Measurements from ENCODE around the gene HOXD12. TPM values are rescaled to one million over a fixed set of nuclear protein-coding genes. Genes with fewer than 3 reads are reported as not detected.

The HOXD12 gene
- polyA plus RNA-seq, 3 donors = not detected

- no peak overlapping the region for H3K27ac ChIP-seq (ENCODE audit: low read depth, low read length)
- WGBS, 3 donors = 16 to 31% (median 16%) methylated on average over 7 of the region's 7 CpGs
Measured at GRCh38 chr2:176102309-176102866, 2.8 kb downstream of the HOXD12 start.

GRCh38 chr2:176103194-176103593 lies 3.6 kb downstream of the HOXD12 start:
- WGBS, 3 donors = 15 to 39% (median 32%) methylated on average over 7 of the region's 7 CpGs
- H3K27ac ChIP-seq (ENCODE audit: low read depth, low read length) = no peak overlapping the region

GRCh38 chr2:176103742-176104315 lies 4.2 kb downstream of the HOXD12 start:
- H3K27ac ChIP-seq (ENCODE audit: low read depth, low read length) = no peak overlapping the region
- WGBS, 3 donors = 3 to 10% (median 8%) methylated on average over 17 of the region's 17 CpGs

GRCh38 chr2:176104316-176105077 lies 4.9 kb downstream of the HOXD12 start:
- 3 to 11% (median 6%) methylated on average over 53 to 56 of the region's 56 CpGs for WGBS, 3 donors
- no peak overlapping the region for H3K27ac ChIP-seq (ENCODE audit: low read depth, low read length)

- no peak overlapping the region for H3K27ac ChIP-seq (ENCODE audit: low read depth, low read length)
- 7 to 20% (median 8%) methylated on average over 24 to 25 of the region's 25 CpGs for WGBS, 3 donors
Measured at GRCh38 chr2:176105078-176105729, 5.6 kb downstream of the HOXD12 start.

GRCh38 chr2:176105730-176106580 lies 6.4 kb downstream of the HOXD12 start:
- H3K27ac ChIP-seq (ENCODE audit: low read depth, low read length) = no peak overlapping the region
- WGBS, 3 donors = 4 to 21% (median 11%) methylated on average over 25 of the region's 25 CpGs

GRCh38 chr2:176106581-176107539 lies 7.3 kb downstream of the HOXD12 start, which contains the start of gene HOXD11:
TSS of gene HOXD11 (plus strand) at chr2:176107280. CDS start at chr2:176107356, 76 bp downstream.
- no peak within 1 kb of the TSS for H3K27ac ChIP-seq (ENCODE audit: low read depth, low read length)
- whole genome bisulfite sequencing, 3 donors = 1 to 3% (median 3%) methylated on average over 62 to 85 of the region's 85 CpGs

- H3K27ac ChIP-seq (ENCODE audit: low read depth, low read length) = no peak overlapping the region
- 3 to 5% (median 3%) methylated on average over 26 to 59 of the region's 59 CpGs for WGBS, 3 donors
Measured at GRCh38 chr2:176107731-176108181, 8.2 kb downstream of the HOXD12 start.

GRCh38 chr2:176109192-176109901 lies 9.8 kb downstream of the HOXD12 start:
- 9 to 28% (median 12%) methylated on average over 26 of the region's 26 CpGs for WGBS, 3 donors
- no peak overlapping the region for H3K27ac ChIP-seq (ENCODE audit: low read depth, low read length)

GRCh38 chr2:176109946-176110345 lies 10.4 kb downstream of the HOXD12 start:
- no peak overlapping the region for H3K27ac ChIP-seq (ENCODE audit: low read depth, low read length)

GRCh38 chr2:176110415-176111308 lies 11.1 kb downstream of the HOXD12 start:
- 21 to 40% (median 22%) methylated on average over 7 of the region's 7 CpGs for WGBS, 3 donors

More at GRCh38 chr2:176109946-176110345, 10.4 kb downstream of the HOXD12 start:
- WGBS, 3 donors = 14 to 50% (median 22%) methylated on average over 4 of the region's 4 CpGs

GRCh38 chr2:176111309-176111663 lies 11.7 kb downstream of the HOXD12 start:
- no peak overlapping the region for H3K27ac ChIP-seq (ENCODE audit: low read depth, low read length)
- 3 to 9% (median 4%) methylated on average over 16 of the region's 16 CpGs for WGBS, 3 donors

More at GRCh38 chr2:176110415-176111308, 11.1 kb downstream of the HOXD12 start:
- H3K27ac ChIP-seq (ENCODE audit: low read depth, low read length) = no peak overlapping the region

- WGBS, 3 donors = 7 to 29% (median 8%) methylated on average over 29 of the region's 29 CpGs
- no peak overlapping the region for H3K27ac ChIP-seq (ENCODE audit: low read depth, low read length)
Measured at GRCh38 chr2:176111846-176112374, 12.3 kb downstream of the HOXD12 start.

GRCh38 chr2:176112375-176113302 lies 13.0 kb downstream of the HOXD12 start:
- no peak overlapping the region for H3K27ac ChIP-seq (ENCODE audit: low read depth, low read length)
- WGBS, 3 donors = 7 to 36% (median 11%) methylated on average over 40 of the region's 40 CpGs
